ENCODE measurements around the gene TRIO.

Gene TRIO

DNA sequence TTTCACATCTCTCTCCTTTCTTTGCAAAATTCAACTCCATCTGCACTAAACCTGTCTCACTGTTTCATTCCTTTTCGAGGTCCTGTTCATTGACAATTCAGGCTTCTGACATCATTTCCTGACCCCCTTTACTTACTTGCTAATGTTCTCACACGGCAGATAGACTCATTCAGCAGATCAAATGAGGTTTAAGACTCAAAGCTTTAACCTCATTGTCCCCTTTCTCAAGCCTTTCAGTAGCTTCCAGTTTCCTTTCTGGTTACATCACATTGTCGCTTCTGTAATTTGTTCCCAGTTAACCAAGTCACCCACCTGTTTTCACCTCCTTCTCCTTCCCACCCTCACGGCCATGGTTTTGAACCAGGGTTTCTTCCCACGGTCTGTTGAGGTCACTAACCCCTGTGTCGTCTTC, 295.1 kb downstream of the TRIO start:
- DNase-seq (ENCODE audit: low read depth) = no peak

GRCh38 chr5:14439087-14439871, 296.1 kb downstream of the TRIO start:
- no peak for DNase-seq (ENCODE audit: low read depth)

DNA sequence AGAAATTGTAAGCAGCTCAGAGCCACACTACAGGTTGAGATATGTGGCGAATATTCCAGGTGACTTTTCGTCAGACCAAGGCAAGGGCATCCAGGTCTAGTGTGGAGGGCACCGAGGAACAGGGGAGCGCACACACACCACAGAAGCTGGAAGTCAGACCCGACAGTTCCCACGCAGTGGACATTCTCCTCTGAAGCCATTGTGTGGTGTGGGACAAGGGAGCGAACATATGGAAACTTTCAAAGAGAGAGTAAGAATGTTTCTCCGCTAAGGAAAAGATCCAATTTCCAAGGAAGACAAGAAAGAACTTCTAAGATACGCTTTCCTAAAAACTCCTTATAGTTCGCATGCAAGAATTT, 297.1 kb downstream of the TRIO start:
- DNase-seq (ENCODE audit: low read depth) = no peak

GRCh38 chr5:14440582-14441431, 297.7 kb downstream of the TRIO start:
- DNase-seq (ENCODE audit: low read depth) = no peak

DNA sequence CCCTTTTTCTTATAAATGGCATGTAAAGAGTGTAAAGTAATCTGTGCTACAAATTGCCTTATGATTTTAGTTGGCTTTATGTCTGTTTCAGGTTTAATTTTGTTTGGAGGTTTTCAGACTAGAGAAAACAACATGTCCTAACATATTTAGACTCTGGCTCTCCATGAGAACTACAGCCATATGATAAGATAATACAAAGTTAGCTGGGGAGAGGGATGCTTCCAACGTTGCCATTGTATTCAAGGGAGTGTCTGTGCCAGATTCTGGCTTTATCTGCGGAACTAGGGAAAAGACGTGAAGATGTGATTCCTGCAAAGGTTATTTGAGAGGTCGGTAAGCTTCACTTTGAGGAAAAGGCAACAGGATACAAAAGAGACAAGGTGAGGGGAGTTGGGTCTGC, 298.5 kb downstream of the TRIO start:
- no peak for DNase-seq (ENCODE audit: low read depth)

DNA sequence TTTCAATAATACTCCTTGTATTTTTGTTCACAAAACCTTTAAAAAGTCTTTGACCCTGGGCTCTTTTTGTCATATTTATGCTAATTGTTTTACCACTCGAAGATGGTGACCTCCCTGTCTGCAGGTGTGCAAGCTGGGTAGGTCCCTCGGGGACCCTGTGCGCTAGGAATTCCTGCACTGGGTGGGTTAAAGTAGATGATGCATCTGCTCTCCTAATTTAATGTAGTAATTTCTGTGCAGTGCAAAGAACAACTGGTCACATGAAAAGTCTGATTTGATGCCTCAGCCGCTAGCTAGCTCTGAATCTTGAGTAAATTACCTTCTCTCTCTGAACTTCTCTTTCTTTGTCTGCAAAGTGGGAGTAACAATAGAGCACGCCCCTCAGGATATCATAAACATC, 299.4 kb downstream of the TRIO start:
- no peak for DNase-seq (ENCODE audit: low read depth)

- DNase-seq (ENCODE audit: low read depth) = no peak
Observed at GRCh38 chr5:14443671-14444093, 300.5 kb downstream of the TRIO start.

DNA sequence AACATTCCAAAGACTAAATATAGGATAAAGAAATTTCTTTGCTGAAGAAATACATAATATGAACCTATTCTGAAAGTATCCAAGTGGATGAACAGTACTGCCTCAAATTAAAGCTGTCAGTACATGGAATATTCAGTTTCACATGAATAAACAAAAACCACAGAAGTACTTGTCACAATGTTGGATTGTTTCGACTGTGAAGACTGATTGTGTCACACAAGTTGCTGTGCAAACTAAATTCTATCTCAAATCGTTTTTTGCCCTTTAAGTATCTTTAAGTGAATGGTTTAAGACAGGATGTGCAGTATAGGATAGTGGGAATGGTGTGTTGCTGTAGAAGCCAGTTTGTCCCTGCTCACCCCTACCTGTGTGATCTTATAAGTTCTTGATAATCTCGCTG, 301.0 kb downstream of the TRIO start:
- DNase-seq (ENCODE audit: low read depth) = no peak

GRCh38 chr5:14445013-14445412, 301.9 kb downstream of the TRIO start:
- DNase-seq (ENCODE audit: low read depth) = no peak

- no peak for DNase-seq (ENCODE audit: low read depth)
Observed at GRCh38 chr5:14445576-14446290, 302.6 kb downstream of the TRIO start.

DNA sequence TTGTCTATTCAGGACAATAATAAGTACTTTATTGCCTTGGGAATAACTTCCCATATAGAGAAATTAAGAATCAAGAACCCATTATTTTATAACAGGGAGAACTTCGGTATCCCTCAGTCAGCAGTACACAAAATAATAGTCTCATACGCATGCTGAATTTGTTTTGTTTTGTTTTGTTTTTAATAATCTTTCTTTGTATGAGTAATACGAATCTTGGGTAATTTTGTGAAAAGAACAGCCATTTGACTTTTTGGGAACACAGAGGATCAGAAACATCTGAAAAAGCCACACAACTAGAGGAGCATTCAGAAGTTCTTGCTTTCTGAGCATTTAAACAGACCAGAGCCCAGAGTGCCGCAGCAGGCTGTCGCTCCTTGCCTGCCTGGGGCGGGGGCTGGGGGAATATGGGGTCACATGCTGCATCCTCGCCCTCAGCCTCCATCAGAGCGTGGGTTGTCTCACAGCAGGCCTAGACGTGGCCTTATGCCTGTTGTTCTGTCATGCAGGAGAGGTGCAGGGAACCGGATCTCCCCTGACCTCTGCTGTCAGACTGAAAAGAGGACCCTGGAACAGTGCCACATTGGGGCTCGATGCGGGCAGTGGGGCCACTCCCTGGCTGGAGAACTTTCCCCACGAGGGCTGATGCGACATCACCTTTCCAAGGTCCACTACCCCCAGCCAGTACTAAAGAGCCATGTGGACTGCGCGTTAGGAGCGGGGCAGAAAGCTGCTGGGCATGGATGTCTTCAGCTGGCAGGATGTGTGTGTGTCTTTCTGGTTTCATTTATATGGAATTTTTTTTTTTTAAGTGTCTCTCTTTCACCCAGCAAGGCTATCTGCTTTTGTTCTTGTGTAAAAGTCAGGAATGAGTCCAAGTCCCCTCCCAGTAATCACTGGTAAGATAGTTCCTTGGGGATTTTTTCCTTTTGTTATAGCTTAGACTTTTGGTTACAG, 305.1 kb downstream of the TRIO start:
- no peak for DNase-seq (ENCODE audit: low read depth)

DNA sequence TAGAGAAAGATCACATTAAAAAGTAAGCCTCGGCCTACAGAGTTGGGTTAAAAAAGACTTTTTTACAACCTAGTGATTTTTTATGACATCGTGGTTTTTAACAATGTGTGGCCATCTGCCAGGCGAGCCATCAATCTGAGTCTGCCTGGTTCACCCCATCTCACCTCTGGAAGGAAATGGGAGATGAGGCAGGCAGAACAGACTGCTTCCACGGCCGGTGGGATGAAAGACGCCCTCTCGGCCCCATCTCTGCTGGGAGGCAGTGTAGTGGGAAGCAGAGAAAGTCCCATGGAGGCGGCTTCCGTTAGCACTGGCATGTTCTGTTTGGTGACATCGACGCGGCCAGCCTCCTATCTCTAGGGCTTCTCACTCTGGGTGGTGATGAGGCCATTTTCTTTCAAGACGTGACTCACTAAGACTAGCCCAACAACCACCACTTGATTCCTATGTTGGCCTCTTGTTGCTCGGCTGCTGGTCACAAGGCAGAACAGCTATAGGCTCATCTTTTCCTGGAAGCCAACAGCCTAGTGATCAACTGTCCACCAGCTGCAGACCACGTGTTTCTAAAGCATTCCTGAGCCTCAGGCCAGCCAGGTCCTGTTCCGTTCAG, 306.0 kb downstream of the TRIO start:
- DNase-seq (ENCODE audit: low read depth) = no peak

GRCh38 chr5:14450018-14450524, 306.9 kb downstream of the TRIO start:
- no peak for DNase-seq (ENCODE audit: low read depth)

DNA sequence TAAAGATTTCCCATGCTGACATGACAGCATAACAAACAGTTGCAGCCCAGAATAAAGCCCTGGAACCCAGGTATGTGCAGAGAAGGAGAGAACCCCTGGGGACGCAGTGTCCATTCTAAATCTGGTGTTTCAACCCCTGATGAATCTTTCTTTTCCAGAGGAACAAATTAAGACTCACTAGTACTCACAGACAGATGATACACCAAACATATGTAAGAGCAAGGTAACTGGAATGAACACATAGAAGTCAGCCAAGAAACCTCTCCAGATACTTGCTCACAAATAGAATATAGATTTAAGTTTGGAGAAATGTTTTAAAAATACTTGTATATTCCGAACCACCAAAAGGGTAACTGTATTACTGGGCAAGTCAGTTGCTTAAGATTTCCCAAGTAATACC, 307.6 kb downstream of the TRIO start:
- no peak for DNase-seq (ENCODE audit: low read depth)

DNA sequence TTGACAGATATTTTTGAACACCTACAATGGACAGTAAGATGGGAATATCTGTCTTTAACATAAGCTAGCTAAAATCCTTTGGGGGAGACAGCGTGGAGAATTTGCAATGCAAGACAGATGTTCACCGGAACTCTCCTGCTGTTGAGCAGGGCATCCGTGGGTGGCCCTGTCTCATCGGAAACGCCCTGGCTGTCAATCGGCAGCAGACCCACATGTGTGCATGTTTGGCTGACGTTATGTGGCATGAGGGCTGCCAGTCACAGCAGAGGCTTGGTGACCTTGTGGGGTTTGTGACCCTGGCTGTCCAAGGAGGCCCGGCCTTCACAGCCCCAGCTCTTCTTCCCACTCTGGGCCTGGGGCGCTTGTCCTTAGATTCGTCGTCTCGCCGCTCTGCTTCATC, 308.7 kb downstream of the TRIO start:
- no peak for DNase-seq (ENCODE audit: low read depth)

GRCh38 chr5:14452685-14453454, 309.7 kb downstream of the TRIO start:
- DNase-seq (ENCODE audit: low read depth) = no peak

DNA sequence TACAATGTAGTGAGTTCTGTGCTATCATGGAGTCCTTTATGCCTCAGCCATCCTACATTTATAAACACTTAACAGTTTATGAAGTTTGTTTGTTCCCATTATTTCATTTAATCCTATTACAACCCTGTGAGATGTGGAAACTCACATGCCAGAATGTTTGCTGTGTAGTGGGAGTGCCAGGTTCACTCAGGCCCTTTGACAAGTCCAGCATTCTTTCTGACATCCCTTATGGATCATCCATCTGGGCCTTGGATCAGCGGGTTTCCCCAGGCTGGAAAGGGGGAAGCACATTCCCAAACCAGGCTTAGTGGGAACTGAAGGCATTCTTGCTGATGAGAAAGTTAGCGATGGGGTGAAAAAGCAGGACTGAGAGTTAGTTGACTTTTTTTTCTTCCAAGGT, 310.3 kb downstream of the TRIO start:
- no peak for DNase-seq (ENCODE audit: low read depth)

DNA sequence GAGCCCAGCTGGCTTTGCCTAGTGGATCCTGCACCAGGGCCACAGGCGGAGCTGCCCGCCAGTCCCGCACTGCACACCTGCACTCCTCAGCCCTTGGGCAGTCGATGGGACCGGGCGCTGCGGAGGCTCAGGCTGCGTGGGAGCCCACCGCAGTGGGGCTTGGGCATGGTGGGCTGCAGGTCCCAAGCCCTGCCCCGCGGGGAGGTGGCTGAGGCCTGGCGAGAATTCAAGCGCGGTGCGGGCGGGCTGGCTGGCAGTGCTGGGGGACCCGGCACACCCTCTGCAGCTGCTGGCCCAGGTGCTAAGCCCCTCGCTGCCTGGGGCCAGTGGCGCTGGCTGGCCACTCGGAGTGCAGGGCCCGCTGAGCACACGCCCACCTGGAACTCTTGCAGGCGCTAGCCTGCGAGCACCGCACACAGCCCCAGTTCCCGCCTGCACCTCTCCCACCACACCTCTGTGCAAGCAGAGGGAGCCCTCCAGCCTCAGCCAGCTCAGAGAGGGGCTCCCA, 312.7 kb downstream of the TRIO start:
- no peak for DNase-seq (ENCODE audit: low read depth)

DNA sequence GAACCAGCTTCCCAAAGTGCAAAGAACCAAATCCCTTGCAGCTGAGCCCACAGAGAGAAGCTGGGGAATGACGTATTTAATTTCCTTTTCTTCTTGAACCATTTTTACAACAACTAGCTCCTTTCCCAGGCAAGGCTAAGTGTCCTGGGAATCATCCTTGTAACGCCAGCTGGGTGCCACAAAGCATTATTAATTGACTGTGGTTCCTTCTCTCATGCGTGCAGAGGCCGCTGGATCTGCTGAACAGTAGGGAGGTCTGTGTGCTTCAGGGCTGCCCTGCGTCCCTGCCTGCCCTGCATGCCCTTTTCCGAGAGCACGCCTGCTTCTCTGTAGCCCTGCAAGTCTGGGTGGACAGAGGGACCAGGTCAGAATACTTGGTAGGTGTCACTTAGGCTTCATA, 314.3 kb downstream of the TRIO start:
- no peak for DNase-seq (ENCODE audit: low read depth)

- DNase-seq (ENCODE audit: low read depth) = no peak
Observed at GRCh38 chr5:14458414-14458813, 315.3 kb downstream of the TRIO start.
